Measurements from ENCODE around the gene BABAM2. TPM values are rescaled to one million over a fixed set of nuclear protein-coding genes. Genes with fewer than 3 reads are reported as not detected.

The BABAM2 gene
- polyA plus RNA-seq, 3 donors = 33.2 to 52.8 (median 49.3) TPM

GRCh38 chr2:28088970-28089369, 198.4 kb downstream of the BABAM2 start:
- Mint-ChIP-seq H3K27ac (no peak overlapping the region), H3K4me1 (peaks cover 18% of the 10 kb centered on the region), H3K9me3 (peaks cover 0 to 2% (median 0%) of the 10 kb centered on the region in 7 donors), H3K36me3 (peaks cover 4 to 18% of the 10 kb centered on the region in 2 donors), H3K27me3 (ENCODE audit: low read depth in 3 of 3) (peaks cover 0 to 1% (median 0%) of the 10 kb centered on the region in 3 donors), H3K4me3 (no peak overlapping the region)
- TF ChIP-seq CTCF (IDR thresholded peaks at IDR 0.05) = no peak
- intact Hi-C loops (cut with micrococcal nuclease) = loop anchor here in 1 of 2 donors (10.0 kb wide), 1 partner anchor 294 kb away; no protein-coding TSS in a partner anchor
- WGBS (ENCODE audit: insufficient coverage) = no CpG with 5 or more reads among the region's 4 CpGs
- no peaks in the 10 kb centered on the region for H4K20me1 ChIP-seq (ENCODE audit: insufficient read depth, low read length)
- no peak overlapping the region for H3K4me3 ChIP-seq (replicated peaks in 1 of 3; ENCODE audit: low read depth in 2 of 3, low read length in 3 of 3)
- no peak overlapping the region for H2AFZ ChIP-seq (ENCODE audit: insufficient read depth, low read depth, low read length, poor library complexity, severe bottlenecking)
- DNase-seq = no peak
- H3K9ac ChIP-seq (ENCODE audit: insufficient read depth, low read length, poor library complexity, severe bottlenecking) = no peak overlapping the region
- H3K27ac ChIP-seq (ENCODE audit: low read depth in 1 of 2, low read length in 2 of 2) = no peak overlapping the region
- no peaks in the 10 kb centered on the region for H3K36me3 ChIP-seq (replicated peaks in 1 of 2; ENCODE audit: control insufficient read depth in 1 of 2, insufficient read depth in 2 of 2, low read length in 2 of 2)
- peaks cover 7 to 14% of the 10 kb centered on the region in 2 donors for H3K4me1 ChIP-seq (ENCODE audit: control insufficient read depth in 1 of 2, insufficient read depth in 2 of 2, low read length in 2 of 2)
- H3K27me3 ChIP-seq (ENCODE audit: control insufficient read depth in 2 of 2, insufficient read depth in 2 of 2, low read length in 2 of 2) = no peaks in the 10 kb centered on the region
- H3K4me2 ChIP-seq (replicated peaks; ENCODE audit: extremely low read depth, low read length, poor library complexity, severe bottlenecking) = no peak overlapping the region
- H3K79me2 ChIP-seq (ENCODE audit: insufficient read depth, low read length) = no peaks in the 10 kb centered on the region
- H3K9me3 ChIP-seq (replicated peaks in 1 of 2; ENCODE audit: control insufficient read depth in 1 of 2, insufficient read depth in 1 of 2, low read length in 2 of 2) = no peaks in the 10 kb centered on the region

GRCh38 chr2:28089486-28089885, 199.0 kb downstream of the BABAM2 start:
- whole genome bisulfite sequencing (ENCODE audit: insufficient coverage) = no CpG with 5 or more reads among the region's 1 CpG
- no peak overlapping the region for H3K9ac ChIP-seq (ENCODE audit: insufficient read depth, low read length, poor library complexity, severe bottlenecking)
- Mint-ChIP-seq H3K4me3 (no peak overlapping the region), H3K4me1 (peaks cover 13% of the 10 kb centered on the region), H3K9me3 (no peaks in the 10 kb centered on the region), H3K27ac (no peak overlapping the region), H3K36me3 (peaks cover 2 to 15% of the 10 kb centered on the region in 2 donors), H3K27me3 (ENCODE audit: low read depth in 3 of 3) (peaks cover 0 to 1% (median 0%) of the 10 kb centered on the region in 3 donors)
- no peak overlapping the region for H3K27ac ChIP-seq (ENCODE audit: low read depth in 1 of 2, low read length in 2 of 2)
- peaks cover 2 to 9% of the 10 kb centered on the region in 2 donors for H3K4me1 ChIP-seq (ENCODE audit: control insufficient read depth in 1 of 2, insufficient read depth in 2 of 2, low read length in 2 of 2)
- no peaks in the 10 kb centered on the region for H3K79me2 ChIP-seq (ENCODE audit: insufficient read depth, low read length)
- no peaks in the 10 kb centered on the region for H3K27me3 ChIP-seq (ENCODE audit: control insufficient read depth in 2 of 2, insufficient read depth in 2 of 2, low read length in 2 of 2)
- intact Hi-C loops (cut with micrococcal nuclease) = loop anchor here in 1 of 2 donors (10.0 kb wide), 1 partner anchor 295 kb away; no protein-coding TSS in a partner anchor
- no peaks in the 10 kb centered on the region for H4K20me1 ChIP-seq (ENCODE audit: insufficient read depth, low read length)
- no peak overlapping the region for H3K4me2 ChIP-seq (replicated peaks; ENCODE audit: extremely low read depth, low read length, poor library complexity, severe bottlenecking)
- H3K4me3 ChIP-seq (replicated peaks in 1 of 3; ENCODE audit: low read depth in 2 of 3, low read length in 3 of 3) = no peak overlapping the region
- H2AFZ ChIP-seq (ENCODE audit: insufficient read depth, low read depth, low read length, poor library complexity, severe bottlenecking) = no peak overlapping the region
- no peak for DNase-seq
- no peaks in the 10 kb centered on the region for H3K9me3 ChIP-seq (replicated peaks in 1 of 2; ENCODE audit: control insufficient read depth in 1 of 2, insufficient read depth in 1 of 2, low read length in 2 of 2)
- no peaks in the 10 kb centered on the region for H3K36me3 ChIP-seq (replicated peaks in 1 of 2; ENCODE audit: control insufficient read depth in 1 of 2, insufficient read depth in 2 of 2, low read length in 2 of 2)
- TF ChIP-seq CTCF (IDR thresholded peaks at IDR 0.05) = no peak
